Peyer's patch (tissue), 4 donors: ENCODE measurements around the gene THAP4. TPM values are rescaled to one million over a fixed set of nuclear protein-coding genes. Genes with fewer than 3 reads are reported as not detected.

Source experiments
- DNase-seq, 3 donors: peaks; one replicate each; pipeline ENCODE4 v3.0.0-alpha.2; 2017 to 2019
- H3K27ac ChIP-seq, 4 donors: fragments of 200-600 bp; sonication (generic); one replicate each; pipeline ENCODE4 v1.5.1; 2016 to 2019
- H3K27me3 ChIP-seq, 2 donors: fragments of 200-600 bp; sonication (generic); one replicate each; pipeline ENCODE4 v1.5.1; 2019
- H3K36me3 ChIP-seq, 3 donors: fragments of 200-600 bp; sonication (generic); one replicate each; pipeline ENCODE4 v1.5.1; 2016 to 2019
- H3K4me1 ChIP-seq, 4 donors: fragments of 200-600 bp; sonication (generic); one replicate each; pipeline ENCODE4 v1.5.1; 2016 to 2019
- H3K4me3 ChIP-seq, 4 donors: fragments of 200-600 bp; sonication (generic); 1 replicate in 3 of 4; 2 replicates in 1 of 4; pipeline ENCODE4 v1.5.1; 2016 to 2019; ENCODE audit warnings: mild to moderate bottlenecking in 1 of 4
- H3K9me3 ChIP-seq, 4 donors: fragments of 200-600 bp; sonication (generic); one replicate each; pipeline ENCODE4 v1.5.1; 2016 to 2019; ENCODE audit warnings: mild to moderate bottlenecking in 1 of 4
- POLR2A ChIP-seq, 2 donors: fragments of 450-650 bp; IDR thresholded peaks; one replicate each; pipeline ENCODE4 v1.5.1; 2017; ENCODE audit warnings: antibody characterized with exemption in 2 of 2, mild to moderate bottlenecking in 2 of 2, moderate library complexity in 2 of 2
- total RNA-seq, 4 donors: library from RNA; depleted of rRNA; stranded (reverse); fragments of >200 nt; gene quantifications; one replicate each; pipeline ENCODE4 v1.1.0, GENCODE V29; 2016
- TF ChIP-seq, protein P1 (sequence below), 6 experiments: fragments of 450-650 bp in 4 of 6; fragments of 200-600 bp in 2 of 6; sonication (generic) in 1 of 6; IDR thresholded peaks; one replicate each; pipeline ENCODE4 v1.5.1; 2017 to 2019; ENCODE audit warnings: antibody characterized with exemption in 6 of 6, mild to moderate bottlenecking in 3 of 6, moderate library complexity in 1 of 6

The THAP4 gene
- total RNA-seq, 4 donors from 2014 or later, result 46.4 to 90.0 (median 71.8) TPM

DNA sequence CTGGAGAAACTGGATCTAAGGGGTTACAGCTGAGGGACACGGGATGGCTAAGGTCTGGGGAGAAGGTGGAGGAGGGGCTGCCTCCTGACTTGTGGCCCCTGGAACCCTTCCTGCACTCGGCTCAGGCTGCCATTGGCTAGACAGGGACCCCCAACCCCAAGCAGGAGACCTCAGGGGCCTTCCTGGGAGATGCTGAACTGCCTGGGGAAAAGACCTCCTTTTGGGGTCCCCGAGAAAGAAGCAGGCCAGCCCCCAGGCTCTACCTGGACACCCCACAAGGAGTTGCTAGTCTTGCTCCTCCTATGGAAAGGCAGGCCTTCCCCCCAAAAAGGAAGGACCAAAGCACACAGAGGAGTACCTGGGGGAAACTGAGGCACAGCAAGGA lies 88.5 kb downstream of the THAP4 start:
- TF ChIP-seq POLR2A (IDR thresholded peaks at IDR 0.05), result no peak
- TF ChIP-seq, protein P1, sequence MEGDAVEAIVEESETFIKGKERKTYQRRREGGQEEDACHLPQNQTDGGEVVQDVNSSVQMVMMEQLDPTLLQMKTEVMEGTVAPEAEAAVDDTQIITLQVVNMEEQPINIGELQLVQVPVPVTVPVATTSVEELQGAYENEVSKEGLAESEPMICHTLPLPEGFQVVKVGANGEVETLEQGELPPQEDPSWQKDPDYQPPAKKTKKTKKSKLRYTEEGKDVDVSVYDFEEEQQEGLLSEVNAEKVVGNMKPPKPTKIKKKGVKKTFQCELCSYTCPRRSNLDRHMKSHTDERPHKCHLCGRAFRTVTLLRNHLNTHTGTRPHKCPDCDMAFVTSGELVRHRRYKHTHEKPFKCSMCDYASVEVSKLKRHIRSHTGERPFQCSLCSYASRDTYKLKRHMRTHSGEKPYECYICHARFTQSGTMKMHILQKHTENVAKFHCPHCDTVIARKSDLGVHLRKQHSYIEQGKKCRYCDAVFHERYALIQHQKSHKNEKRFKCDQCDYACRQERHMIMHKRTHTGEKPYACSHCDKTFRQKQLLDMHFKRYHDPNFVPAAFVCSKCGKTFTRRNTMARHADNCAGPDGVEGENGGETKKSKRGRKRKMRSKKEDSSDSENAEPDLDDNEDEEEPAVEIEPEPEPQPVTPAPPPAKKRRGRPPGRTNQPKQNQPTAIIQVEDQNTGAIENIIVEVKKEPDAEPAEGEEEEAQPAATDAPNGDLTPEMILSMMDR (IDR thresholded peaks at IDR 0.05), result no peak
- Histone ChIP-seq H3K4me1 (peaks cover 0 to 10% (median 0%) of the 10 kb centered on the region in 4 donors), H3K36me3 (no peaks in the 10 kb centered on the region), H3K27me3 (no peaks in the 10 kb centered on the region), H3K27ac (no peak overlapping the region), H3K4me3 (no peak overlapping the region), H3K9me3 (no peaks in the 10 kb centered on the region)
- no peak for DNase-seq

DNA sequence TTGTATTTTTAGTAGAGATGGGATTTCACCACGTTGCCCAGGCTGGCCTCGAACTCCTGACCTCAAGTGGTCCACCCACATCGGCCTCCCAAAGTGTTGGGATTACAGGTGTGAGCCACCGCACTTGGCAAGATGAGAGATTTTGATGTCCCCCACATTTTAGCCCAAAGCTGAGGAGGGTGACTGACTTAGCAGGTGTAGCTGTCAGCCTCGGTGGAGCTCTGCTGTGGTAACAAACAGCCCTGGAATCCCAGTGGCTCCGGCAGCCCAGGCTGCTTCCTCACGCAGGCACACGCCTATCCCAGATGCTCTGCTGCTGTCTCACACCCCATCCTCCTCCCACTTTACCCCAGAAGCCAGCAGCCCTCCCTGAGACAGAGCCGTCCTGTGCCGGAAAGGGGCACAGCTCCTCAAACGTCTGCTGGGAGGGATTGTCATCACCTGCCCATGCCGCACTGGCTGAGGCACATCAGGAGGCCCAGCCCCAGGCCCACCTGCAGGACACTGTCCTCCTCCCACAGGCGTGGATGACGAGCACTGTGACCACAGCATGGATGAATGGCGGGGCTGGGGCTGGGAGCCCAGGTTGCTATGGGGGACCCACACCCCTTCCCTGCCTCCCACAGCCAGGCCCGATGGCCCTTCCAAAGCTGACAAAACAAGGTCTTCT lies 89.0 kb downstream of the THAP4 start:
- Histone ChIP-seq H3K36me3 (no peaks in the 10 kb centered on the region), H3K27me3 (no peaks in the 10 kb centered on the region), H3K4me1 (peaks cover 0 to 10% (median 0%) of the 10 kb centered on the region in 4 donors), H3K27ac (no peak overlapping the region), H3K4me3 (no peak overlapping the region), H3K9me3 (no peaks in the 10 kb centered on the region)
- no peak for TF ChIP-seq POLR2A (IDR thresholded peaks at IDR 0.05)
- TF ChIP-seq, protein P1 (IDR thresholded peaks at IDR 0.05), result no peak
- no peak for DNase-seq

DNA sequence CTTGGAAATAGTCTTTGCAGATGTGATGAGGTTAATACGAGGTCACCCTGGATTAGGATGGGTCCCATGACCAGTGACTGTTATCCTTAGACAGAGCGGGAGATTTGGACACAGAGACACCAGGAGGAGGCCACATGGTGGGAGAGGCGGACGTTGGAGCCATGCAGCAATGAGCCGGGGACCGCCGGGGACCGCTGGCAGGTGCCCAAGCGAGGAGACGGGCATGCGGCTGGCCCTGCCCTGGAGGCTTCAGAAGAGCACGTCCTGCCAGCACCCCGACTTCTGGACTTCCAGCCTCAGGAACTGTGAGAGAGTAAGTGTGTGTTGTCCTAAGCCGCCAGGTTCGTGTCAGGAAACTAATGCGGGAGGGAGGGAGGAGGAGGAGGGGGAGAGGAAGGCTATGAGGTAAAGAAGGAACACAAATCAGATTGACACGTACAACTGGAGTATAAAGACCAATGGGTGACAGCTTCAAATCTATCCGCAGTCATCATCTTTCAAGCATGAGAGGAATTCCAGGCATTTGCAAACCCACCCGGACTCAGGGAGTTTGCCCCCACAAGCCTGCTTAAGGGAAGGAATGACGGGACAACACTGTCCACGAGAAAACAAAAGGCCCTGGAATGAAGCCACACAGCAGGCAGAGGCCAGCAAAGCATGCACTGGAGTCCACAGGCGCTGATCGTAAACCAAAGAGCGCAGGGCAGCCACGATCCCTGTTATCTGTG lies 90.0 kb downstream of the THAP4 start:
- TF ChIP-seq, protein P1 (IDR thresholded peaks at IDR 0.05), result no peak
- TF ChIP-seq POLR2A (IDR thresholded peaks at IDR 0.05), result no peak

DNA sequence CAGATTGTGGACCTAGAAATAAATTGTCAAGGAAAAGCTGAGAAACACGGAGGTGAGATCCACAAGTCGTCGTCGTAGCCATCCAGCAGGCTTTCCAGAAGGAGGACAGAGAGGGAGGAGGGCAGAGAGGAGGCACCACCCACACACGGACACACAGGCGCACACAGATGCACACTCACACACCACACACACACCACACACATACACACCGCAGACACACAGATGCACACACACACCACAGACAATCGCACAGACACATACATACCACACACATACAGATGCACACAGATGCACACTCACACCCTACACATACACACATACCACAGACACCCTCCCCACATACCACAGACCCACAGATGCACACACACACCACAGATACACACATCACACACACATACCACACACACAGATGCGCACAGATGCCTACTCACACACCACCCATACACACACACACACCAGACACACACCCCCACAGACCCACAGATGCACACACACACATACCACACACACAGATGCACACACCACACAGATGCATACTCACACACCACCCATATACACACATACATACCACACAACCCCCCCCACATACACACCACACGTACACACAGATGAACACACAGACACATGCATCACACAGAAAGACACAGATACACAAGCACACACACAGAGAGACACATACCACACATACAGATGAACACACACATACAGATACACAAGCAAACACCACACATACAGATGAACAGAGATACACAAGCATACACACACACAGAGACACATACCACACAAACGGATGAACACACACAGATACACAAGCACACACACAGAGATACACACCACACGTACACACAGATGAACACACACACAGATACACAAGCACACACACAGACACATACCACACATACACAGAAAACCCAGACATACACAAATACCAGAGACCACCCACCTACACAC lies 91.2 kb downstream of the THAP4 start:
- no peaks in the 10 kb centered on the region for H3K36me3 ChIP-seq
- no peaks in the 10 kb centered on the region for H3K27me3 ChIP-seq
- peaks cover 0 to 6% (median 3%) of the 10 kb centered on the region in 4 donors for H3K4me1 ChIP-seq
- no peak overlapping the region for H3K27ac ChIP-seq
- TF ChIP-seq, protein P1 (IDR thresholded peaks at IDR 0.05), result no peak
- no peak for TF ChIP-seq POLR2A (IDR thresholded peaks at IDR 0.05)
- no peak for DNase-seq
- no peak overlapping the region for H3K4me3 ChIP-seq
- H3K9me3 ChIP-seq, result peaks cover 0 to 6% (median 0%) of the 10 kb centered on the region in 4 donors

More for the DNA sequence above, 90.0 kb downstream of the THAP4 start:
- Histone ChIP-seq H3K27me3 (no peaks in the 10 kb centered on the region), H3K36me3 (no peaks in the 10 kb centered on the region), H3K4me1 (peaks cover 0 to 10% (median 0%) of the 10 kb centered on the region in 4 donors), H3K4me3 (no peak overlapping the region), H3K9me3 (no peaks in the 10 kb centered on the region), H3K27ac (no peak overlapping the region)
- no peak for DNase-seq

DNA sequence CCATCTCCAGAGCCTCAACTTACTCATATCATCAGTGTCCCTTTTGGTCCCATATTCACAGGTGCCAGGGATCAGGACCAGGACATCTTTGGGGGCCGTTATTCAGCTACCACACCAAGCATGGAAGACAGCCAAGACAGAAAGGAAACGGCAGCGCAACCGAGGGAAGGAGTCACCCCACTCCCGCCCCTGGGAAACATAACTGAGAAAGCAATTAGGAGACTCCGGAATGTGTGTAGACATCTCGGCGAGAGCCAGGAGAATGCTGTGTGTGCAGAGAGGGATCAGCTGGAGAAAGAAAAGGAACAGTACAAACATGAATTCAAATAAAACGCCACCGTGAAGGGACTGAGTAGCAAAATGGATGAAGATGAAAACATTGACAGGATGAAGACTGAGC lies 91.9 kb downstream of the THAP4 start:
- no peak for DNase-seq
- TF ChIP-seq, protein P1 (IDR thresholded peaks at IDR 0.05), result no peak
- Histone ChIP-seq H3K9me3 (peaks cover 0 to 6% (median 0%) of the 10 kb centered on the region in 4 donors), H3K4me1 (peaks cover 0 to 9% (median 0%) of the 10 kb centered on the region in 4 donors), H3K27ac (no peak overlapping the region), H3K36me3 (no peaks in the 10 kb centered on the region), H3K27me3 (no peaks in the 10 kb centered on the region), H3K4me3 (no peak overlapping the region)
